Smooth muscle cell of the brain vasculature (primary cell): ENCODE results near the gene ISL2.

Experiments used
- DNase-seq: peaks from one replicate; pipeline ENCODE4 v3.0.0-alpha.2; 2012; ENCODE audit warnings: low read depth, low spot score

ISL2 gene

DNA sequence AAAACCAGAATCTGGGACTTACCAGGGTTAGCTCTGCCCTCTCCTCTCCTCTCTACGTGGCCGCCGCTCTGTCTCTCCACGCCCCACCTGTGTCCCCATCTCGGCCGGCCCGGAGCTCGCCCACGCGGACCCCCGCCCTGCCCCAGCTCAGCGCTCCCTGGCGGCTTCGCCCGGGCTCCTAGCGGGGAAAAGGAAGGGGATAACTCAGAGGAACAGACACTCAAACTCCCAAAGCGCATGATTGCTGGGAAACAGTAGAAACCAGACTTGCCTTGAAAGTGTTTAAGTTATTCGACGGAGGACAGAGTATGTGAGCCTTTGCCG is 5.4 kb downstream of the ISL2 start:
- DNase-seq, result no peak

DNA sequence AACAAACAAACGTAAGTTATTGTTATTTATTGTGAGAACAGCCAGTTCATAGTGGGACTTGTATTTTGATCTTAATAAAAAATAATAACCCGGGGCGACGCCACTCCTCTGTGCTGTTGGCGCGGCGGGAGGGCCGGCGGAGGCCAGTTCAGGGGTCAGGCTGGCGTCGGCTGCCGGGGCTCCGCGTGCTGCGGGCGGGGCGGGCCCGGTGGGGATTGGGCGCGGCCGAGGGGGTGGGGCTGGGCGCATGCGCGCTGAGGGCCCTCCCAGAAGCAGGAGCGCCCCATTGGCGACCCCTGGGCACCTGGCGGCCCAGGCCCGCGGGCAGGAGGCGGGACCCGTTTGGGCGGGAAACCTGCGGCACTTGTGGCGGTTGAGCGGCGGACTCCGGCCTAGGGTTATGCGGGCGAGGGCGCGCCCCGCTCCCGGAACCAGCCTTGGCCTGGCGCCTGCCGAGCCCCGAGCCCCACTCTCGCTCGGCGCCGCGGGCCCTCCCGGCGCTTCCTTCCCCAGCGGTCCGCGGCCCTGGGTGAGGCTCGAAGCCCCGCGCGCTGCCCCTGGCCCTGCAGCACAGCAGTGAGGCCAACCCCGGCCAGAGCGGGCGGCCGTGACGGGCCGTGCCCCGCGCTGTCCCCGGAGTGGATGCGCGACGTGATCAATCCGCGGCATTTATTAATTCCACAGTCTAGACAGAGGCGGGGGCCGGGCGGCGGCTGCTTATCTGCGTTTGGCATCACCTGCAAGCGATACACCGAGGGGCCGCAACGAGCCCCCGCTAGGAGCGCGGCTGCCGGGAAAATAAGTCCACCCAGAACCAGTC is 6.0 kb downstream of the ISL2 start:
- DNase-seq, result no peak

DNA sequence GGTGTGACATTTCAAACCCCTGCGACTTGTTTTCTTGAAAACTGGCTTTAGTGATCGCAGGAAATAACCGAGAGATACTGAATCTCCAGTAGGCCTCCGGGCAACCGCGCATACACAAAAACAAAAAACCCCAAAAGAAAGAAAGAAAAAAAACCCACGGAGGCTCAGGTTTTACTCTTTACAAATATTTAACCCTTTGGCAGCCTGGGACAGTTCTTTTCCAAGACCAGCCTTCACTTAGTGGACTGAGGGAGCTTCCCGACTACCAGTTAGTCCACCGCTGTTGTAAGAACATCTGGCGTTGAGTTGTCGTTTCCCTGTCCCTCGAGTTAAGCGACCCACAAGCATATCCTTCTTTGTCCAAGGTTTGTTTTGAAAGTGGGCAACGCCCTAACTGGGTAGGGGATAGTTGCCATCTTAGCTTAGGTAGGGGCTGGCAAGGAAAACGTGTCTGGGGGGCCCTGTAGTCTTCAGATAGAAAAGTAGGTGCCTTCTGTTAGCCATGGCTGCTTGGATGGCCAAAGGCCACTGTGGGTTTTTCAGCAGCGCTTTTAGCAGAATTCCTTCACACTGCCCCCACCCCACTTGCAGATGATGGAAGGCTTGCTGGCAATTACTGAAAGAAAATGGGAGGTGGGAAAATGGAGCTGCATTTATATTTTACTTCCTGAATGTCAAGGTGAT is 6.9 kb downstream of the ISL2 start:
- DNase-seq, result no peak

DNA sequence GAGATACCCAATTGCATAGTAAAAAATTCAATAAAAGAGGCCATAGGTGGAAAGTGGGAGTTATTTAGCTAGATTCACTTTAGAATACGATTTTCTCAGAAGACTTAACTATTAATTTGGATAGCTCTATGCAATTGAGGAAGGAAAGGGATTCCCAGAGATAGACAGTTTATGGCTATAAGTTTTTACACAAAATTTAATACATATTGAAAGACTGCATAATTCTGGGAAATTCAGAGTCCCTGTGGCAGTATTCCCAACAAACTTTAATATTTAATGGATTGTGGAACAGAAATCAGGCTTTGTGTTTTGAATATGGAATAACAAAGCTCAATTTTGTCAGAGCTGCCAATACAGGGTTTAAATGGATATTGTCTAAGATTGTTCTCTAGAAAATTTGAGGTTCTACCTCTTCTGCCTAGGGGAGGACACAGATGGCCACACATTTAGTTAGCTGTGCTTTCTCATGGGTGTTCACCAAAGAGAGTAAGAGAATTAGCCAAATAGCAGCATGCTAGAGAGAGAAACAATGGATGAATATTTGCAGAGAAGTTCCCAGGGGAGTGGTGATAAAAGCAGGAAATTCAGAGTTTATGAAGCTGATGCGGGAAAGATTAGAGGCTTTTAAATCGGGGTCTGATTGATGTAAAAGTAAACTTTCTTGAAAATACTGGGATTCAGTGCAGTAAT is 8.5 kb downstream of the ISL2 start:
- no peak for DNase-seq

DNA sequence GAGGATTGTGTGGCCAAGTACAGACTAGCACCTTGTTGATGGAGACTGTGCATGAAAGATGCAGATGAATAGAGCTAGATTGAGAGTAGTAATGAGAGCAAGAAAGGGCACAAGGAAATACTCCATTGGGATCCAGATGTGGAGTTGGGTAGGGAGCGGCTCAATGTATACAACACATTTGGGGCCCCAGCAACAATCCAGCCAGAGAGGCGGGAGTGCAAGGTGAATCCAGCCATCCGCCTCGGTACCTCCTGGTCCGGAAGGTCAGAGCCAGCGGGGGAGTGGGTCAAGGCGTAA is 9.0 kb downstream of the ISL2 start:
- DNase-seq, result no peak

DNA sequence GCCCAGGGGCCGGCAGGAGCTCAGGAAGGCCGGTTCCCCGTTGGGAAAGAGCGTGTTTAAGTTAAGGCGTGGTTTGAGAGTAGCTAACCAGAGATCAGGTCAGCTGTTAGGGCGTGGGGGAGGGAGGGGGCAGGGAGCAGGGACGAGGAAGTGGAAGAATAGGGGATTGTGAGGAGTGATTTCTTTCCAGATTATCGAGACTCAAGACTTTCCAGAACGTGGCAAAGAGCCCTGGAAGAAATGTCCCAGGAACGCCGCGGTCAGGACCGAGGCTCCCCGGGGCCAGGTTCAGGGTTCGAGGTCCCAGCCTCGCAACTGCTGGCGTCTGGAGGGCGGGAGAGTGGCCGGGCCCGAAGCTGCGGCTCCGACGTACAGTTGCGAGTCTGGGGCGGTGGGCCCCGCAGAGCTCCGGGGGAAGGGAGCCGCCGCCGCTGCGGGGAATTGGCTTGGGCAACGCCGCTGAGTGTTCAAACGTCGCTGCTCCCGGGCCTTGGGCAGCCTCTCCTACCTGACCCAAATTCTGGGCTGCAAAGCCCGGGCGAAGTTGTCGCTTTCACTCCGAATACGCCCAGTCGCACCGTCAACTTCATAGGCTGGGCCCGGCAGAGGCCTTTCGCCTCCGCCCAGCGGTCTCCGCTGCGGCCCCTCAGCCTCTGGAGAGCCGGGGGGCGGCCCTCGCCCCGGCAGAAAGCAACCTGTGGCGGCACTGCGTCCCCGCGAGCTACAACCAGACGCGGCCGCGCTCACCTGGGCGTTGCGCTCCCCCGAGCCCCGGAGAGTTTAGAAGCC is 9.5 kb downstream of the ISL2 start:
- no peak for DNase-seq

DNA sequence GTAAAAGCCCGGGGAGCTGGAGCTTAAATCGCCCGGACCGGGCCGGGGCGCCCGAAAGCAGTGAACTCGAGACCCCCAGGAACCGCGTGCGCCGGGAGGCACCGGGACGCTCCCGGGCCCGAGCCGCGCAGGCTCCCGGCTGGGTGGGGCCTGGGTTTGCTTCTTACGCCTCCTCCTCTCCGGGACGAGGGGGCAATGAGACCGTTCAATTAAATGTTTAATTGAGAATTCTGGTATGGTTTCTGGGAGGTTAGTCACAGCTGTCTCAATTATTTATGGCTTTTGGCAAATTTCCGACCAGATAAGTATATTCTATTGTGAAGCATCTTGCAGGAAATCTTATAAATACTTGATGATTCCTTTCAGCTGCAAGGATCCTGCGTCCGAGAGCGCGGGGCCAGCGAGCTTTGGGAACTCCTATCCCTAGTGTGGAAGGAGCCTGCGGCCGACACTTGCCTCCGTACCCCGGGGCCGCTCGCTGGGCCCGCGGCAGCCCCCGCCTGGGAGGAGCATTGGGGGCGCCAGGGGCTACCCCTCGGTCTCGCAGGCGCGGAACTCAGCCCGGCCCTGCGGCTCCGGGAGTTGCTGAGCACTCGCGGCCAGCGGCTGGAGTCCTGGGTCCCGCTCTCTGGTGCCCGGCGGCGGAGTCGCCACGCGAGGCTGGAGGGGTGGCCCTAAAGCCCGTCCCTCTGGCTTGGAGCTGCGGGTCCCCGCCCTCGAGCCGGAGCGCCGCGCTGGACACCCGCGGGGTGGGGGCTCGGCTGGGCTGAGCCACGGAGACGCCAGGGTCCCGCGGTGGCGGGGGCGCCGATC is 10.3 kb downstream of the ISL2 start:
- DNase-seq, result no peak

DNA sequence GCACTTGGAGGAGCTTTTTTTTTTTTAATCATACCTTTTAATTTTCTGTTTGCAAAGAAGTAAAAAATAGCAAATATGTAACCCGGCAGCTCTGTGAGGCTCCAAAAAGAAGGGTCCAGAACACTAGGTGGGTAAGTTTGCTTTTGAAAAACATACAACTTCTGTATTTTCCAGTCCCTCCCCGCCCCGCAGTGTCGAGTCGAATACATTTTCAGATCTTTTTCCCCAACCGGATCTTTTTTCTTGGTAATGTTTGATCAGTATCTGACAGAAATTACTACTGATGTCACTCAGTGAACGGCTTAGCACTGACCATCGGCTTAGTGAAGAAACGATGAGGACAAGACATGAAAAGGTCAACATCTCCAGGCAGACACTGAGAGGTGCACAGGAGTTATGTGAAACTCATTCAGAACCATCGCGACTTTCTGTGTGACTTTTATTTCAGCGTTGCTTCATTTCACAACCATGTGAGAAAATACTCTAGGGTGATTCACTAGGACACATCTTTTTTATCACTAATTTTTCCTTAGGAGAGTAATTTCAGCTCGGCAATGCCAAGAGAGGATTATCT is 11.0 kb downstream of the ISL2 start:
- no peak for DNase-seq

DNA sequence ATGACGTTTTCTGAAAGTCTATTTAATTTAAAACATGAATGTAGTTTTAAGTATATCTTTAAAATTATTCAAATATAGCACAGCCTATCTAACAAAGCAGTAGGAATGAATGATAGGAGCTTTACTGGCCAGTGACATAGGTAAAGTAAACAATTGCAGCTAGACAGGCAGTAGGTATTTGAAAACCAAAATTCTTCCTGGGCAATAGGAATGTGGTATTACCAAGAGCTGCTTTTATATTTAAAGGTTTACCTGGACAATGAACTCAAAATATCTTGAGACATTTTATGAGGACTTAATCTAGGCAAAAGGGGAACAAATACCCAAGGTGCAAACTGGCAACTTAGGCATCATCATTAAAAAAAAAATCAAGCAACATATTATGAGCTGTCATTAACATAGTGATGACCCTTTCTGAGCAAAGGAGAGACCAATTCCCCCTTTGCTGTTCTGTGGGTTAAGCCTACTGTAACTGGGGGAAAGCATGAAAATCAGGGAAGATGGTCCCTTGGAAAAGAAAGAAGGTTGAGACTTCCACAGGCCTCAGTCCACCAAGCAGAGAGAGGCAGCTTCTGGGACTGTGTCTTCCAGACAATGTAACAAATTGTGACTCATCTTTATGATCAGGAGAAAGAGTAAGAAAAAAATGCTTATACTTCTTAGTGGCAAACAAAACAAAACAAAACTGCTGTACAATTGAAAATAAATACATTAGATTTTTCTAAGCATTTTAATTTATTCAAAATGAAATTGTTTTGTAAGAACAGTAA is 12.9 kb downstream of the ISL2 start:
- DNase-seq, result no peak

DNA sequence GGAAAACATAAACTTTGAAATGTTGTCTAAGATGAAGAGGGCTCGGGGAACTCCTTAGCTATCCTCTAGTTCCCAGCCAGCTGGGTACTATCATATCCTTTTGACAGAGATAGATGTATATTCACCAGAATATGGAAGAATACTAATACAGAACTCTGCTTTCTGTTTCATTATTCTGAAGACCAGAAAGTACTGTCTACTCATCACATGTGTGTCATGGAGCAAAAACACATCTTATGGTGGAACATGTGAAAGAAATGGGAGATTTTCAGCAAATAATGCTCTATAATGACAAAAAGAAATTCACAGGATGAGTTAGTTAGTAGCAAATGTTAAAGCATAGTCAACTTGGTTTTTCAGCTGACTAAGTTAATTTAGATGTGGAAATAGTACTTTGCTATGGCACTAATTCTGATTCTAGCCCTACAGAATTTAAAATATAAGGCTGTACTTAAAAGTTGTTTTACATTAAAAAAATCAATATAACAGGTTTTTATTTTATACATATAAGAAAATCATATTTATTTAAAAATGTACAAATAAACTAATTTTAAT is 16.5 kb downstream of the ISL2 start:
- DNase-seq, result no peak

DNA sequence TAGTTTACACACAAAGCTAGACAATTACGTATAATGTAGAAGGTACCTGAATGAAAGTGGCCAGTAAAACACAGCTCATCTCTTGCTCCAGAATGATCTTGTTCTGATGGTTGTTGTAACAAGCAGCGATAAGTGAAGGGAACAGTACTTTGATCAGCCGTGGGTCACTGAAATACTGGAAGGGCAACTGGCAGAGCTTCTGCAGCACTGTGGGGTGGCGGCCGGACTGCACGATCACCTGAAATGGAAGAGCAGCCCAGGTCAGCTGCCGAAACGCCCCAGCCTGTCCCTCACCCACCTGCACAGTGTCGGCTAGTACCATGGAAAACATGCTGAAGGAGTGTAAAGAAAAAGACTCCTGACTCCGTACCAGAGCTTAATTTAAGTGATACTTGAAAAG is 17.3 kb downstream of the ISL2 start:
- no peak for DNase-seq

DNA sequence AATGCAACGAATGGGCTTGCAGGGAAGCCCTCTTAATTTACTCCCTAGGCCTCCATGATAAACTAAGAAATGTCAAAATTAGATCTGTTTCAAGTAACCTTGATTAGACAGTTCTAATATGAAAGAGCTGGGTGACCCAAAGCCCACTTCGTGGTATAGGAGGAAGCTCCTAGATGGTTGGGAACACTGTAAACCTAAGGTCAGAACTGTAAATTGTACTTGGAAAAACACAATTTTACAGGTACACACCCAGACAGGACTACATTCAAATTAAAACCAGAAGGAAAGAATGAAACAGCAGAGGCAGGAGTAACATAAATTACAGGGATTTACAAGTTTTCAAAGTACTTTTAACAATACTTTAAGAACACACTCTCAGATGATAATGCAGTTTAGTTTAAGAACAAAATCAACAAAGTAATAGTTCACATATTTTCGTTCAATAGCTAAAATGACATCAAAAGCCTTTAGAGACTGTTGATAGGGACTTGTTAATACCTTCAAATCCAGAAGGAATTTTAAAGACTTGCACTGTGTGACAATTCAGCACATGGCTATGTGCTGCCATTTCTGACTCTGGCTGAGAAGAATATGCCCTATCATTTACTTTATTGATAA is 18.4 kb downstream of the ISL2 start:
- no peak for DNase-seq

DNA sequence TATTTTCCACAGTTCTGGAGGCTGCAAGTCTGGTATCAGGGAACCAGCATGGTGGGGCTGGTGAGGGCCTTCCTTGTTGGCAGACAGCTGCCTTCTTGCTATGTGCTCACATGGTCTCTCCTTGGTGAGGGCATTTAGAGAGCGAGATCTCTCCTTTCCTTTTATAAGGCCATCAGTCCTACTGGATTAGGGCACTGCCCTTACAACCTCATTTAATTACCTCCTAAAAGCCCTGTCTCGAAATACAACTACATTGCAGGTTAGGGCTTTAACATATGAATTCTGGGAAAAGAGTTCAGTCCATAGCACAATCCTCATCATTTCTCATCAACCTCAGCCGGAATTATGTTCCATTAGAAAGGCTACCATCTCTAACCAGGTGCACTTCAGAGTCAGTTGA is 21.9 kb downstream of the ISL2 start:
- no peak for DNase-seq

DNA sequence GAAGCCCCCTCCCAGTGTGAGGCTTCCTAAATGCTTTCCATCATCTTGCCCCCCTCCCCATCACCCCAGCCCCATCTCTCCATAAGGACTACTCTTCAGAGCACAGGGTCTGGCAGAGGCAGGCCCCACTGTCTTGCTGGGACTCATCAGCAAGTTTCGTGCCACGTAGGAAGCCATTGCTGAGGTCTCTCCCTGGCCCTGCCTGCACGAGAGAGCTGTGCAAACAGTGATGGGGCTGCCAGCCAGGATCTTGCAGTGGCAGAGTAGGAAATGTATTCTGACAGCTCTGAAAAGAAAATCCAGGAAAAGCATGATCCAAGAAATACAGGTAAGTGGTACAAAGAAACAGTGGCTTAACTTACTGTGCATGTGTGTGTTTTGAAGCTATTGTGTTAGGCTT is 22.6 kb downstream of the ISL2 start:
- no peak for DNase-seq

DNA sequence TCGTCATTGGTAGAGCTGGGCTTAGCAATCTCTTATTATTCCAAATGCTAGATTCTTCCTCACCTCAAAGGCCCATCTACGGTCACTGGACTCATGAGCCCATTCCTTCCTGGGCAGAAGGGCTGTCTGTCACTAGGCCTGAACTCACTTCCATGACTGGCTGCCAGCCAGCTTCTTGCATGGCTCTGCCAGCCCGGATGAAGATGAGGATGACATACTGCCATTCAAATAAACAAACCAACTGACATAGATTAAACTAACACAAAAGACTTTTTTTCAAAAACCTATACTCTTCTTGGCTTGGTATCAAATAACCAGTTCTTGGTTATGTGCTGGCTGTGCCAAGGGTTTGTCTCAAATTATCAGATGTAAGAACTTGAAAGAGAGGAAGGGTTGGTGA is 23.8 kb downstream of the ISL2 start:
- DNase-seq, result no peak

DNA sequence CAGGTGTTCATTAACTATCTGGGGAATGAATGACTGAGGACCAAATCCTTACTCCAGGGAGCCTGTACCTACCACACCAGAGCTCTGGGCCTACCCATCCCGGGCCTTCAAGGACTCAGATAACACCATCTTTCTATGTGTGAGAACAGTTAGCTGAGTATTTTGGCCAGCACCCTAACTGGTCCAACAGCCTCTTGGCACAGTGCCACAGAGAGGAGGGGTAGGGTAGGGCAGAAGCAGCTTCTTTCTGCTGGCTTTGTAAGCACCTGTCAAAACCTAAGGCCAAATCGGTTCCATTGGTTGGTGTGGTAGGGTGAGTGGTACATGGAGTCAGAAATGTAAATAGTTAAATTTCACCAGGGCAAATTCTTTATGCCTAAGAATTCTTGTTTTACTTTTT is 26.7 kb downstream of the ISL2 start:
- DNase-seq, result no peak

DNA sequence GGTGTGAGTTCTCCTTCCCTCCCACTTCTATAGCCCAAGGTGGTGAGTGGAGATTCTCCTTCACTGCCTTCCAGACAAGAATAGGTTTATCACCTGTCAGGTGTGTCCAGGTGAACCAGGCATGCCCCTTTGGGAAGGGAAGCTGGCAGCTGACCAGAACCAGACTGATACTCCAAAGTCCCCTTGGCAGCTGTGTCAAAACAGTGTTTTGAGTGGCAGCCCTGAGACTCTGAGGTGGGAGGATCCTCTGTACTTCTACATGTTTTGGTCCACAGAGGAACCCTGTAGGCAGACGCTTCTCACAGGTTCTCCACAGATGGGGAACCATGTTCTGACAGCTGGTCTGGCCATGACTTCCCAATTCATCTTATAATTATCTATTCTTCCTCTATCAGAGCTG is 30.1 kb downstream of the ISL2 start:
- no peak for DNase-seq

DNA sequence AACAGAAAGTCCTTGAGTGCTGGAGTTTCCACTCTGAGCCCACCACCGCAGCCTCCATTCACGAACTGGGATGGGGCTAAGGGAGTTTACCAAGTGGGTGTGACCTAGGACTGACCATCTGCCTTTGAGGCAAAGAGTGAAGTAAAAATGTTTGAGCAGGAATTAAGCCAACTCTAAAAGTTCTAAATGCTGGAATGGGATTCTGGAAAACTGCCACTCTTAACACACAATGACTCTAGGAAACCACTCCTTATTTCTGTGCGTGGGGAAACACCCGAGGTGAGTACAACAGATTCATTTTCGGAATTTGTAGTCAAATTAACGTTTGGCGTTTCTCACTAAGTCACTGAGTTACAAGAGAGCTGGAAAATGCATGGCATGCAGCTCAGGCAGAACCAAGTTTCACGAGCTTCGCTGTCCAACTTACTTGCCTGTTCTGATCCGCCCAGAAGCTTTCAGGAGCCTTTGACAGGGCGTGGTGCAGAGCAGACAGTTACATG is 31.6 kb downstream of the ISL2 start:
- DNase-seq, result no peak

DNA sequence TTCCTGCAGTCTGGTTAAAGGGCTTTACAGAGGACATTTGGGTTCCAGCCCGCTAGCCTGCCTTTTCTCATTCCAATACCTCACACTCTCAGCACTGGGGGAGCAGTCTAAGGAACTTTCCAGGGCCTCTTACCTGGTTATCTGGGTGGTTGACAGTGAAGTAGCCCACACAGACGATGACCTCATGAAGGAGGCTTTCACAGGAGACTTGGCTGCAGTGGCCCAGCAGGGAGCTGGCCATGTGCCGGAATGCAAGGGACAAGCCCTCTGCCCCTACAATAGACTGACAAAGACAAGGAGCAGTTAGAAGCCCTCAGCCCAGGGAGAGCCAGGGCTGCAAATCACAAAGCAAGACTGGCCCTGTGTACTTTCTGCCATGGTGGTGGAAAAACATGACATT is 39.5 kb downstream of the ISL2 start:
- DNase-seq, result no peak
